ENCODE results near the gene UNC5B.

DNA sequence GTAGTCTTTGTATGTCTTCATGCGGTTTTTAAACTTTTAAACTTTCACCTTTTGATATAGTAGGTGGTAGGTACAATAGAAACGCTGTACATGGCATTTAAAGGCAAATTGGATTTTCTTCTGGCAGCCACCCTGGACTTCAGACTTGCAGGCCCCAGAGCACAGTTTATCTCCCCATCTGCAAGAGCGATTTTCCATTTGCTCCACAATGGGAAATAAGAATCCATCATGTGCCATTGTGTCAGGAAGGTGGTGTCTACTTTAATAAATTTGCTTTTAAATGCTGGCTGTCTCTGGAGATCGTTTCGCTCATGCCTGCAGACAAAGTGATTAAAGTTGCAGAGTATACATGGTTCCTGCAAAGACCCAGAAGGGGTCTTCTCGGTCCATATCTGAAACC, 38.9 kb downstream of the UNC5B start:
- TF ChIP-seq, protein P1, sequence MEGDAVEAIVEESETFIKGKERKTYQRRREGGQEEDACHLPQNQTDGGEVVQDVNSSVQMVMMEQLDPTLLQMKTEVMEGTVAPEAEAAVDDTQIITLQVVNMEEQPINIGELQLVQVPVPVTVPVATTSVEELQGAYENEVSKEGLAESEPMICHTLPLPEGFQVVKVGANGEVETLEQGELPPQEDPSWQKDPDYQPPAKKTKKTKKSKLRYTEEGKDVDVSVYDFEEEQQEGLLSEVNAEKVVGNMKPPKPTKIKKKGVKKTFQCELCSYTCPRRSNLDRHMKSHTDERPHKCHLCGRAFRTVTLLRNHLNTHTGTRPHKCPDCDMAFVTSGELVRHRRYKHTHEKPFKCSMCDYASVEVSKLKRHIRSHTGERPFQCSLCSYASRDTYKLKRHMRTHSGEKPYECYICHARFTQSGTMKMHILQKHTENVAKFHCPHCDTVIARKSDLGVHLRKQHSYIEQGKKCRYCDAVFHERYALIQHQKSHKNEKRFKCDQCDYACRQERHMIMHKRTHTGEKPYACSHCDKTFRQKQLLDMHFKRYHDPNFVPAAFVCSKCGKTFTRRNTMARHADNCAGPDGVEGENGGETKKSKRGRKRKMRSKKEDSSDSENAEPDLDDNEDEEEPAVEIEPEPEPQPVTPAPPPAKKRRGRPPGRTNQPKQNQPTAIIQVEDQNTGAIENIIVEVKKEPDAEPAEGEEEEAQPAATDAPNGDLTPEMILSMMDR (conservative IDR thresholded peaks at IDR 0.05 in 1 of 2, IDR thresholded peaks at IDR 0.05 in 1 of 2; ENCODE audit: low read depth in 1 of 2, low read length in 2 of 2): no peak
- TF ChIP-seq EZH2 (IDR thresholded peaks at IDR 0.05; ENCODE audit: low read length, missing control alignments): no peak

All from fibroblast of lung (primary cell).